Omental fat pad (tissue), 4 donors: ENCODE data around the gene PITPNM3. TPM values are rescaled to one million over a fixed set of nuclear protein-coding genes. Genes with fewer than 3 reads are reported as not detected.

Source experiments
- ATAC-seq: fragments of 150-250 bp; one replicate; pipeline ENCODE4 v1.9.1; 2016; ENCODE audit warnings: mild to moderate bottlenecking, moderate library complexity; ENCODE audit not compliant: low FRiP score
- DNase-seq: peaks from one replicate; pipeline ENCODE4 v3.0.0-alpha.2; 2019; ENCODE audit warnings: low spot score
- total RNA-seq, 4 donors: library from RNA; depleted of rRNA; stranded (reverse); fragments of >200 nt; gene quantifications; one replicate each; pipeline ENCODE4 v1.1.0, GENCODE V29; 2016
- TF ChIP-seq, protein P1 (sequence below), 3 donors: fragments of 450-650 bp; IDR thresholded peaks; one replicate each; pipeline ENCODE4 v1.5.1; 2016 to 2017; ENCODE audit warnings: antibody characterized with exemption in 3 of 3, mild to moderate bottlenecking in 3 of 3, moderate library complexity in 2 of 3

PITPNM3 gene
- total RNA-seq, 4 donors from 2014 or later = 0.82 to 3.5 (median 2.5) TPM

DNA sequence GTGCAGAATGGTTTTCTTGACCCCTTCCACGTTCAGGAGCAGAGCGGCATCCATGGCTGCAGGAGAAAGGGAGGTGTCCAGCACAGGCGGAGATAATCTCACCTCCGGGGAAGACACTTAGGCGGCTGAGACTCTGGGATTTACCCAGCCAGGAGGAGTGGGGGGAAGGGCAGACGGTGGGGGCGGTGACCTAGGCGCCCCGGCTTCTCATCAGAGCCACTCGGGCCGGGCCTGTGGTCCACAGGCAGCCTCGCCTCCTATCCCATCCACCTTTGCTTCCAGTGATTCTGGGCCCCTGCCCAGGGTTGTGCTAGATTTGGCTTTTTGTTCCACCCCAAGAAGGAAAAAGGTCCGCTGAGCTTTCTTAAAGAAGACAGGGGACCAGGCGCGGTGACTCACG is 121.3 kb downstream of the PITPNM3 start, which contains the start of gene AIPL1:
TSS of gene AIPL1 (minus strand) at position 71 of the 400 bp plus-strand sequence. CDS start at position 54, 17 bp downstream.
- ATAC-seq (no peak), DNase-seq (no peak)
- TF ChIP-seq, protein P1, sequence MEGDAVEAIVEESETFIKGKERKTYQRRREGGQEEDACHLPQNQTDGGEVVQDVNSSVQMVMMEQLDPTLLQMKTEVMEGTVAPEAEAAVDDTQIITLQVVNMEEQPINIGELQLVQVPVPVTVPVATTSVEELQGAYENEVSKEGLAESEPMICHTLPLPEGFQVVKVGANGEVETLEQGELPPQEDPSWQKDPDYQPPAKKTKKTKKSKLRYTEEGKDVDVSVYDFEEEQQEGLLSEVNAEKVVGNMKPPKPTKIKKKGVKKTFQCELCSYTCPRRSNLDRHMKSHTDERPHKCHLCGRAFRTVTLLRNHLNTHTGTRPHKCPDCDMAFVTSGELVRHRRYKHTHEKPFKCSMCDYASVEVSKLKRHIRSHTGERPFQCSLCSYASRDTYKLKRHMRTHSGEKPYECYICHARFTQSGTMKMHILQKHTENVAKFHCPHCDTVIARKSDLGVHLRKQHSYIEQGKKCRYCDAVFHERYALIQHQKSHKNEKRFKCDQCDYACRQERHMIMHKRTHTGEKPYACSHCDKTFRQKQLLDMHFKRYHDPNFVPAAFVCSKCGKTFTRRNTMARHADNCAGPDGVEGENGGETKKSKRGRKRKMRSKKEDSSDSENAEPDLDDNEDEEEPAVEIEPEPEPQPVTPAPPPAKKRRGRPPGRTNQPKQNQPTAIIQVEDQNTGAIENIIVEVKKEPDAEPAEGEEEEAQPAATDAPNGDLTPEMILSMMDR (IDR thresholded peaks at IDR 0.05) = no peak

DNA sequence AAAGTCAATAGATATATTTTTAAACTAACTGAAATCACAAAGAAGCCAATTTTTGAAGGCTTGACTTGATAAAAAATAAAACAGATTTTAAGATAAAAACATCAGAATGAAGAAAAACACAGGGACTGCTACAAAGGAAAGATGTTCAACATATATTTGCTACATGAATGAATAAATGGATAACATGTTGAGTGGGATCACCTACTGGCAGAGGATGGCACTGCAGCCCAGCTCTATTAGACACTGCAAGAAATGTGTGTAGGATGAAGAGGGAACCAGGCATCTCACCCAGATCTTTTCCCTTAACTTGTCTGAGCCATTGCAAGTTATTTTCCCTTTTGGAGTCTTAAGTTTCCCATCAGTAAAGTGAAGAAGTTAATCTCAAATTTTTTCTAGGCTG is 125.6 kb downstream of the PITPNM3 start:
- ATAC-seq (no peak), DNase-seq (no peak)
- TF ChIP-seq, protein P1 (IDR thresholded peaks at IDR 0.05) = no peak

DNA sequence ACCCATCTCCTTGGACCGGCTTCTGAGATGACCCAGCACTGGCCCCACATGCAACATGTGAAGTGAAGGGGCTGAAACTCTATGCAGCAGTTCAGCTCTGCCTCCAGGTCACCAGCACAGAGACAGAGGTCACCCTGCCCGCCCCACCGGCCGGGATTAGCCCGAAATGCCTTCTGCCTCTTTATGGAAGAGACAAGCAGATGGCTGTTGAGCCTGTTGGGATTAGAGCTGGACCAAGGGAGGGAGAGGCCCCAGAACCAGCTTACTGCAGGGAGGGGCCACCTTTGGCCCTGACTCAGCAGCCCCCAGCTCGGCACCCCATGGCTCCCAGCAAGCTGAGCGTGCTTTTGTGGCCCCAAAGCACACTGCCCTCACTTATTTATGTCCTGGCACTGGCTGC is 127.1 kb downstream of the PITPNM3 start:
- DNase-seq (no peak), ATAC-seq (no peak)
- TF ChIP-seq, protein P1 (IDR thresholded peaks at IDR 0.05) = no peak

DNA sequence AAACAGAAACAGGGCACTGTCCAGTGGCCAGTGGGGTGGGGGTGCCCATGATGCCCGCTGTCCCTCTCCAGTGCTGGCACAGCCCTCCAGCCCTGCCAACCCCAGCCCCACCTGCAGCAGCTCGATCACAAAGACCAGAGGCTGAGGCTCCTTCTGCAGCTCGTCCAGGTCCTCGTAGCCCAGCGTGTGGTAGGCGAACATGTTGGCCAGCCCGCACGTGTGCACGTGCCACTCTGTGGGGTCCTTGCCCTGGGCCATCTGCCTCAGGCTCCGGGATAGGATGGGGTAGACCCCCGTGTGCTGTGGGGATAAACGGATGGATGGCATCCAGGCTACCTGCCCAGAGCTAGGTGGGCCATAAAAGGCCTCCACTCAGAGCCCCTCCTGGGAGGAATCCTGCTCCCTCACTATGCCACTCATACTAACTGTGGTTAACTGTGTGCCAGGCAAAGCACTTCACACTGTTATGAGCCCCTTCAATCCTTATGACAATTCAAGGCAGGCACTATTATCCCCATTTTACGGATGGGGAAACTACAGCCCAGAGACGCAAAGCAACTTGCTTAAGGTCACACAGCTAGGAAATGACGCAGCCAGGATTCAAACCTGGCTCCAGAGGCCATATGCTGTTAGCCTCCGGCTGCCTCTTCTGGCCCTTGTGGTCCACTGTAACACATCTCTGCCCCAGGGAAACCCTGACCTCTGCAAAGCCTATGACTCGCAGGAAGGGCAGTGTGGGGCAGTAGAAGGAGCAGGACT is 128.0 kb downstream of the PITPNM3 start:
- DNase-seq = no peak
- no peak for ATAC-seq
- TF ChIP-seq, protein P1 (IDR thresholded peaks at IDR 0.05) = no peak

DNA sequence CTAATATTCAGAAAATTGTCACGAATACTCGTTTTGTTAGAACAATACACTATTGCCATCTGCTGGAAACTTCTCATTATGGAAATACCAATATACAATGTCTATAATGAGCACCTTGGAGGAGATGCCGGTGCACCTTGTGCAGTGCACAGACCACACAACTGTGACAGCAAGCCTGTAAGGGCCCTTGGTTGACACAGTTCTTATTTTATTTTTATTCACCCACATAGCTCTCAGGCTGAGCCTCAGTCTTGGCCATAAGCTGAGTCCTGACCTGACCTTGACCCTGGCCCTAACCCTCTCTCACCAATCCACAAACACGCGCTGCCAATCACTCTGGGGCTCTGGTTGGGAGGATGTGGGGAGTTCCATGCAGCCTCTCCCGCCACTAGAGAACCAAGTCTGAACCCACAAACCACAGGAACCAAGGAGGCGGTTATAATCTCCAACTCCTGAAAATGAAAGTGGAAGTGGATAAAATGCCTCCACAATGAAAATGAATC is 129.0 kb downstream of the PITPNM3 start:
- ATAC-seq (no peak), DNase-seq (no peak)
- TF ChIP-seq, protein P1 (IDR thresholded peaks at IDR 0.05) = no peak

DNA sequence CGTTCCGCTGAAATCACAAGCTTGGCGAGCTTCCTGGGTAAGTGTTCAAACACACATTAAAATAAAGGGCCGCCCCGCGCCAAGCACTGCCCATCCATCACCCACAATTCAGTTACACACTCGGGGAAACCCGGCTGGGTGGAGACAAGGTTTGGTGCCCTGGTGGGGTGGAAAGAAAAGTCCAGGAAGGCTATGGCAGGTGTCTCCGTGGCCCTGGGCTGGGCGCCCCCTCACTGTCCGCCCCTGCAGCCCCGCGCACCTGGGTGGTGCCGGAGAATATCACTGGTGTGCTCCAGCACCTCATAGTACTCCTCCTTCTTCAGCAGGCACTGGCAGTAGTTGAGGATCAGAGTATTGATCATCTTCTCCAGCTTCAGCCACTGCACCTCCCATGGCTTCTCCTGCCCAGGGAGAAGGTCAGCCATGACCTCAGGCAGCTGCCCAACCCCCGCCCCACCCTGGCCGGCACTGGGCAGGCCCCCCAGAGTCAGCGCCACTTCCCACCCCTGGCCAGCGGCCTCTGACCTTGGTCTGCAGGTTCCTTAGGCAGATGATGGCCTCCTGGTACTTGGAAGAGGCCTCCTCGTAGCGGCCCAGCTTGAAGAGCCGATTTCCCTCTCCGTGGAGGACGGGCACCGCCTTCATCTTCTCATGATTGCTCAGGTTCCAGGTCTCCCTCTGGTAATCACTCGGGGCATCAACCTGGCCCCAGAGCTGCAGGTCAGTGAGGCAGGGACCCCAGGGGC is 129.8 kb downstream of the PITPNM3 start:
- ATAC-seq (no peak), DNase-seq (no peak)
- TF ChIP-seq, protein P1 (IDR thresholded peaks at IDR 0.05) = no peak
